ENCODE data around the gene SMYD1.
A peak's percentile ranks its signal among the peaks of the same experiment; 100 is the strongest.
"Not testable (repeated sequence)": the region's sequence is repeated elsewhere in the genome, so short reads cannot be mapped to it uniquely, and the experiment has no call there.

Gene SMYD1

DNA sequence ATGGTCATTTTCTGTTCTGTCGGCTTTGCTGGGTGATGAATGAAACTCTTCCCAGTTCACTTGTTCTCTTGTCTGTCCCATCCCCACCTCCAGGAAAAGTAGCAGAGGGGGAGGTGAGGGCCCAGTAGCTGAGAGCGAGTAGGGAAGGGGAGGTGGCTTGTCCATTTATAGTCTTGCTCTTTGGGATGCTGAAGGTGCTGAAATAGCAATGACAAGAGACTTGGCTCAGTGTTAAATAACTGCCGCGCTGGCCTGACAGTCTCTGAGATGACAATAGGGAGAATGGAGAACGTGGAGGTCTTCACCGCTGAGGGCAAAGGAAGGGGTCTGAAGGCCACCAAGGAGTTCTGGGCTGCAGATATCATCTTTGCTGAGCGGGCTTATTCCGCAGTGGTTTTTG is at the start of gene SMYD1:
SMYD1 (plus strand) TSS at position 228 of the 400 bp plus-strand sequence; CDS start at position 268, 40 bp downstream.
- DNase-seq, result no peak

DNA sequence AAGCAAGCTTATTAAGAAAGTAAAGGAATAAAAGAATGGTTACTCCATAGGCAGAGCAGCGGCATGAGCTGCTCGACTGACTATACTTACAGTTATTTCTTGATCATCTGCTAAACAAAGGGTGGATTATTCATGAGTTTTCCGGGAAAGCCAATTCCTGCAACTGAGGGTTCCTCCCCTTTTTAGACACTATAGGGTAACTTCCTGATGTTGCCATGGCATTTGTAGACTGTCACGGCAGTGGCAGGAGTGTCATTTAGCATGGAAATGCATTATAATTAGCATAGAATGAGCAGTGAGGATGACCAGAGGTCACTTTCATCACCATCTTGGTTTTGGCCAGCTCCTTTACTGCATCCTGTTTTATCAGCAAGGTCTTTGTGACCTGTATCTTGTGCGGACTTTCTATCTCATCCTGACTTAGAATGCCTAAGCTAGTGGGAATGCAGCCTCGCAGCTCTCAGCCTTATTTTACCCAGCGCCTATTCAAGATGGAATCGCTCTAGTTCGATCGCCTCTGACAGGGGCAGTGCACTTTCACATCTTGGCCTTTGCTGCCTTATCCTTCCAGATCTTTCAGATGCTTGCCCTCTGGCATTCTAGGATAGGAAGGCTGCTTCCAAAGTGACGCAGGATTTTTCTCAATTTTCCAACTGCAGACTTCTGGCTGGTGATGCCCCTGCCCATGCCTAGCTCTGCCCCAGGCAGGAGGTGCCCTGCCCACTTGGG is 49.4 kb upstream of the SMYD1 start:
- not testable (repeated sequence) for DNase-seq

DNA sequence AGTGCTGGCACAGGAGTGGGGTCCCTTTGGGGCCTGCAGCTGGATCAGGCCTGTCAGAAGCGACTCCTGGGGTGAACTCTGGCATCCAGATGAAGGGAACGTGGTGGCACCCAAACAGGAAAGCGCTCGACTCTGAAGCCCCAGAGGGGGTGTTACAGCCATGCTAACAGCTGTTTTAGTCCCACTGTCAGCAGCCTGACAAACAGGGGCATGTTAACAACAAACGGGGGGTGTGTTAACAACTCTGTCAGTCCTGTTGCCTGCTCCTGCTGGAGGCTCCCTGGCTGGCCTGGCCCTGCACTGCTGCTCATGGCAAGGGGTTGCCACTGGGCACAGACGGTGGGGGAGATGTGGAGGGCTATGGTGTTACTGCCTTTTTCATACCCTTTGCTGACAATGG is 48.7 kb upstream of the SMYD1 start:
- DNase-seq, result no peak

DNA sequence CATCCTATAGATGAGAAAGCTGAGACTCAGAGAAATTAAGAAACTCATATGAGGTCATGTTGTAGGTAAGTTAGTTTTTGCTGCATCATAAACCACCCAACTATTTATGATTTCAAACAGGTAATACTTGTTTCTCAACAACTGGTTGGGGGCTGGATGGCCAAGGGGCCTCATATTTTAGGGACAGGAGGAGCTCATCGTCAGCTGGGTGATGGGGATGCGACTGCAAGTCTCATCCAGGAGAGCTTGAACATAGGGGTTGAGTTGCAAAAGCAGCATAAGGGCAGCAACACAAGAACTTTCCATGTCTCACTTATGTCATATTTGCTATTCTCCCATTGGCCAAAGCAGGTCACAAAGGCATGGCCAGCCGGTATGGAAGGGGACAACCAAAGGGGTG is 47.6 kb upstream of the SMYD1 start:
- no peak for DNase-seq

DNA sequence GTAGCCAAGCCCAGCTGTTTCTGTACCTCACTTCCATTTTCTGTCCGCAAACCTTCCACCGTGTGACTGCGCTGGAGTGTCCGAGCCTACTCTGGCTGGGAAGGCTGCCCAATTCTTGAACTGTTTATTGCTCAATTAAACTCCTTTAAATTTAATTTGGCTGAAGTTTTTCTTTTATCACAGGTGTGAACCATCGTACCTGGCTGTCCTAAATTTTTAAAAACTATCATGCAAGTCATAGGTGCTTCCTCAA is 45.0 kb upstream of the SMYD1 start:
- no peak for DNase-seq

DNA sequence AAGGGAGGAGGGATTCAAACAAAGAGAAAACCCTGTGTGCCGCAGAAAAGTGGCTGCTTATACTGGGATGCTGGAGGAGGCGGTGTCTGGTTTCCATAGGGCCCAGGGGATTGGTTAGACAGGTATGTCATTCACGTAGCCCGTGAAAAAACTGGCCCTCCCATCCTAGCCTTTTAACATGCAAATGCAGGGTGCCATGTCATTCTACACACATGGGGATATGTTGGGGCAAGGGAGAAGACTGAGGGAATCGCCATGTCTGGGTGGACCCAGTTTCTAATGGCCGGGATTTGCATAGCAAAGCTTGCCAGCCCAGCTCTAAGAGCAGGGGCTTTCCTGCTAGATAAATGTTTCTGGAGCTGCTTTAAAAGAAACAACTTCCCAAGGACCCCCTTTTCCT is 43.1 kb upstream of the SMYD1 start:
- no peak for DNase-seq

DNA sequence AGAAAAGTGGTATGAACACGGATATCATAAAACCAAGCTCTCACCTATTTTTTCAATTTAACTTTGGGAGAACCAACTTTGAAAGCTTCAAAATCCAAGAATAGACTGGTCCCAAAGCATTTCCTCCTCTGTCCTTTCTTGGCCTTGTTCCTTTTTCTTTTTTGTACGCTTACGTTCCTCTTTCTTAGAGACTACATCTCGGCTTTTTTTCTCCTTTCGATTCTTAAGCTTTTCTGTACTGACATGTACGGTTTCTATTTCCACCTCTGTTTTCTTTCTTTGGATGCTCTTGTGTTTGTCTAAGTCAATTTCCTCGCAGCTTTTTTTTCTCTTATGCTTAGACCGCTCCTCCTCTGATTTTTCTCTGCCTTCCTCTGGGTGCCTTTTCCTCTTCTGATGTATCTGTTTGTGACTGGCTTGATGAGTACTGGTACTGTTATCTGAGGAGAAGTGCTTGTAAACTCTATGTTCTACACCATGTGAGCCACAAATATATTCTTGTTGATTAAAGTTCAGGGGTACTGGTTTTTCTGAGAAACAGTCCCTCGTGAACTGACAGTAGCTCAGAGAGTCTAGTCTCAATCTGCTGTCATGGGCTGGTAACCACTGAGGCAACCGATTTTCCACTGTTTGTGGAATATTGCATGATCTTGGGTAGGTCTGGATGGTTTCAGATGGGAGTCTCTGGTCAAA is 39.8 kb upstream of the SMYD1 start:
- no peak for DNase-seq

DNA sequence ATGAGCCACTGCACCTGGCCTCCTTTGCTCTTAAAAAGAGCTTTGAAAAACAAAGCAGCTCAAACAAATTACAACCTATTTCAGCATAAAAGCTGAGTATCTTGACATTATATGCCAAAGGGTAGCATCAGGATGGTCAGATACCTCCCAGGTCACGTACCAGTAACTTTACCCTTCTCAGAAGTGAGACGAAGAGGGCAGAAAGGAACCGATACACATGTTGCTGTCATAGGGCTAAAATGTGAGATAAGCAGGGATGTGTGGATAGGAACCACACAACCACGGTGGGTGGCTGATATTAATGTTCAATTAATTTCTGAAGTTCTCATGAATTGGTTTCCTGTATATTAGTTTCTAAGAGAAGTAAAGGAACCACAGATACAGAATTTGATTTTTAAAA is 38.7 kb upstream of the SMYD1 start:
- DNase-seq, result no peak

DNA sequence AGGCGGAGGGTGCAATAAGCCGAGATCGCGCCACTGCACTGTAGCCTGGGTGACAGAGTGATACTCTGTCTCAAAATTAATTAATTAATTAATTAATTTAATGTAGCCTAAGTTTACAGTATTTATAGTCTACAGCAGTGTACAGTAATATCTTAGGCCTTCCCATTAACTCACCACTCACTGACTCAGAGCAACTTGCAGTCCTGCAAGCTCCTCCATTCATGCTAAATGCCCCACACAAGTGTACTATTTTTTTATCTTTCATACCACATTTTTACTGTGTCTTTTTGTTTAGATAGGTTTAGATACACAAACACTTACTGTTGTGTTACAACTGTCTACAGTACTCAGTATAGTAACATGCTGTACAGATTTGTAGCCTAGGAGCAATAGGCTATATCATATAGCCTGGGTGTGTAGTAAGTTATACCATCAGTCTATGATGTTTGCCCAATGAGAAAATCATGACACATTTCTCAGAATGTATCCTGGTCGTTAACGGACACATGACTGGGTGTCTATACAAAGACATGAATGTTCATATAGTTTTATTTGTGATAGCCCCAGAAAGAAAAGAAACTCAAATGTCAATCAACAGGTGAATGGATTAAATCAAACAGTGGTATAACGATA is 35.4 kb upstream of the SMYD1 start:
- no peak for DNase-seq

DNA sequence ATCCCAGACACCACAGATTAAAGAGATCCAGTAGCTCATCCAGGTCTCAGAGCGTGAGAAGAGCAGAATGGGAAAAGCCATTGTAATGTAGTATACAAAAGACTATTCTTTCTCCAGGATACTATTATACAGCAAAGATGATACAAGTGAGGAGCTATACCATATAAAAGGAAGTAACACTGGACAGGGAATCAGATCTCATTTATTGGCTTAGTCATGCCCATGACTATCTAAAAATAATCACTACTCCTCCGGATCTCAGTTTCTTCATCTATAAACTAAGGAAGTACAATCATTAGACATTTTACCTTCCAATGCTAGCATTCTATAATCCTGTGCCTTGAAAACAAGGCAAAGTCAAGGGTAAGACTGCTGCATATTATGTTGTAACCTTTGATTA is 31.4 kb upstream of the SMYD1 start:
- DNase-seq, result no peak

DNA sequence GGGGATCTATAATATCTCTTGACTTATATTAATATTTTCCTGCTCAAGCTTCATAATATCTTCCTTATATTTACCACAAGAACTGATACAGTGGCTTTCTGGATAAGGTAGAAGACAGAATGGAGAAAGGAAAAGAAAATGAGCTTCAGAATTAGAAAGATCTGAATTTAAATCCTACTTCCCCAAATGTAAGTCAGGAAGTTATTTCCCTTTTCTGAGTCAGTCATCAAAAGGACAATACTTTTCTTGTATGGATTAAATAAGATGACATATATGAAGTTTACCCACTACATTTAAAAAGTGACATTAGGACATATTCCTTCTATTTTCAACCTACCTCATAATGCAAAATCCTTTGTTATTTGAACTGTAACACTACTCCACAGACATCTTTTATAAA is 31.0 kb upstream of the SMYD1 start:
- no peak for DNase-seq

DNA sequence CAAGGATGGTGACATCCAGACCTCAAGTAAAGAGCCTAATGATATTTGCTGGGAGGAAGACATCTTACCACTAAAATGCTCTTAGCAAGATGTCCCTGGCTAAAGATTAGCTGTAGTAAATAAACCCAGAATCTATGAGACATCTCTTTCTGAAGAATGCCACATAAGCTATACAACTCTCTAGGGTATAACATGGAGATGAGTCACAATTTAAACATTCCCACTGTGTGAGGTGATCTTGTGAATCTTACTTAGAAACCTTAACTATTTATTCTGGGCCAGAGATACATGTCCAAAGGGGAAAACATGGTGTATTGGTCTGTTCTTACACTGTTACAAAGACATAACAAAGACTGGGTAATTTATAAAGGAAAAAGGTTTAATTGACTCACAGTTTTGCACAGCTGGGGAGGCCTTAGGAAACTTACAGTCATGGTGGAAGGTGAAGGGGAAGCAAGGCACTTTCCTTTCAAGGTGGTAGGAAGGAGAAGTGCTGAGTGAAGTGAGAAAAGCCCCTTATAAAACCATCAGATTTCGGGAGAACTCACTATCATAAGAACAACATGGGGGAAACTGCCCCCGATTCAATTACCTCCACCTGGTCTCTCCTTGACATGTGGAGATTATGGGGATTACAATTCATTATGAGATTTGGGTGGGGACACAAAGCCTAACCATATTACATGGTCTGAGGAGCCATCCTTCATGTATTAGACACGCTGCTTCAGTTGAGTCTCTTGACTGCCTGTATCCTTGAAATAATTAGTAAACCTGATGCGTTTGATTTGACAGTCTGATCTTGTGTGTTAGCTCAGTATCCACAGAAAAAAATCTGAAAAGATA is 29.1 kb upstream of the SMYD1 start:
- DNase-seq, result no peak

DNA sequence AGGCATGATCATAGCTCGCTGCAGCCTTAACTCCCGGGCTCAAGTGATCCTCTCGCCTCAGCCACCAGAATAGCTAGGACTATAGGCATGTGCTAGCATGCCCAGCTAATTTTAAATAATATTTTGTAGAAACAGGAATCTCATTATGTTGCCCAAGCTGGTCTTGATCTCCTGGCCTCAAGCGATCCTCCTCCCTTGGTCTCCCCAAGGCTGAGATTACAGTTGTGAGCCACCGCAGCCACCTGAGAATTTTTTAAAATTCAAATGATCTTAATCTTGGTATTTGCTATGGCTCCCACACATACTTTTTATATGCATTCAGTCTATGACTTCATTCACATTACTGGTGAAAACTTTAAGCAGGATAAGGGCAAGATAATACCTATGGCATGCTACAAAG is 25.1 kb upstream of the SMYD1 start:
- DNase-seq, result no peak

DNA sequence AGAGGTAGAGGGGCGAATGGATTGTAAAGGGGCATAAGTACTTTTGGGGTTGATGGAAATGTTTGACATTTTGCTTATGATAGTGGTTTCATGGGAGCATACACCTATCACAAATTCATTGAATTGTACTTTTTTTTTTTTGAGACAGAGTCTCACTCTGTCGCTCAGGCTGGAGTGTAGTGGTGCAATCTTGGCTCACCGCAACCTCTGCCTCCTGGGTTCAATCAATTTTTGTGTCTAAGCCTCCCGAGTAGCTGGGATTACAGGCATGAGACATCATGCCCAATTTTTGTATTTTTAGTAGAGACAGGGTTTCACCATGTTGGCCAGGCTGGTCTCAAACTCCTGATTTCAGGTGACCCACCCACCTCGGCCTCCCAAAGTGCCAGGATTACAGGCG is 22.1 kb upstream of the SMYD1 start:
- not testable (repeated sequence) for DNase-seq

DNA sequence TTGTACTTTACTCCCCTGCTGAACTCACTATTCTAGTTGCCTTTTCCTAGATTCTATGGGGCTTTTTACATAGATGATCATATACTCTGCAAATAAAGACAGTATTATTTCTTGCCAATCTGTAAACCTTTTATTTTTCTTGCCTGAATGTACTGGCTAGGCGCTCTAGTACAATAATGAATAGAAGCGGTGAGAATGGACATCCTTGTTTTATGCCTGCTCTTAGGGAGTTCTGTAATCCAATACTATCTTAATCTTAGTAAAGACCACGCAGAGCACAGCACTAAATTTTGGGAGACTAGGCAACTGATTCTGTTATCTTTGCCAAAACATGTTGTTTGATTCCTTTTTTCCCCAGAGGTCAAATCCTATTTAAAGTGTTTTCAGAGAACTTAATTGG is 19.1 kb upstream of the SMYD1 start:
- DNase-seq, result no peak

DNA sequence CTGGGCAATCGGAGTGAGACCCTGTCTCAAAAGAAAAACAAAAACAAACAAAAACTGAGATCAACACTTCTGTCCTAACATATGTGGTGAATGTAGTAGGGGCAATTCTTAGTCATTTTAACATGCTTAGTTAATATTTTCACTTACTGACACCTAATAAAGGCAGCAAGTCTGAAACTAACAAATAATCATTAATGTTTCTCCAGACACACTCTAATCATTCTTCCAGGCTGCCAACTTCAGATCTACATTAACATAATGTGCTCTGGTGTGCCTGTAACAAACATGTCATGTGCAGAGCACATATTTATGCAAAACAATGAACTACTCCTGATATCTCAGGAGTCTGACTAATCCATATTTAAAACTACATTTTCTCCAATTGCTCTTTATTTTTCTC is 18.0 kb upstream of the SMYD1 start:
- DNase-seq, result no peak

DNA sequence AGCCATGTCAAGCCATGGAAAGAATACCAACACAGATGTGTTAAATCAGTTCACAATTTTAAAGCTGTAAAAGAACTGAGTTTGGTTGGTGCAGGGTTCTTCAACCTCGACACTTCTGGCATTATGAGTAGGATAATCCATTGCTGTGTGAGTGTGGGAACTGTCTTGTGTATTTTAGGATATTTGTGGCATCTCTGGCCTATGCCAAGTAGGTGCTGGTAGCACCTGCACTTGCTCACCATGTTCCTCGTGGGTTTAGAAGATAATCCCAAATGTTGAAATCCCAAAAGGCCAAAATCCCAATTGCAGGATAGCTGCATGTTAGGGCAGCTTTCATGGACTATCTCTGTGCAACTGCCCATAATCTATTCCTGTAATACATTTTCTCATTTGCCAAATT is 15.8 kb upstream of the SMYD1 start:
- no peak for DNase-seq

DNA sequence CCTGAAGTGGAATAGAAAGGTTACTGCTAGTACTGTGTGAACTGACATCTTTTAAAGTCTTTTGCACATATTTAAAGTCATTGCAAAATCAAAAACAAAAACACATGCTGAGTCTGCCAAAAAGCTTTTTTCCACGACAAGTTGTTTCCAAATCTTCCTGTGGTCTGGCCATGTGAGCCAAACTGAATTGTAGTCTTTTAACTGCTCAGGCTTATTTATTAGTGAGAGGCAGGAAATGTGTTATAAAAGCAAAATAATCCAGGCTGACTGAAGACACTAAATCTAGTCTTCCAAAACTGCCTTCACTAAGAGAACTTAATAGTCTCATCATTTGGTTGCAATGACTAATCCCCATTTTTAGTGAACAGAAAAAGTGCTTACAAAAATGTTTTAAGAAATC is 14.3 kb upstream of the SMYD1 start:
- DNase-seq, result no peak

DNA sequence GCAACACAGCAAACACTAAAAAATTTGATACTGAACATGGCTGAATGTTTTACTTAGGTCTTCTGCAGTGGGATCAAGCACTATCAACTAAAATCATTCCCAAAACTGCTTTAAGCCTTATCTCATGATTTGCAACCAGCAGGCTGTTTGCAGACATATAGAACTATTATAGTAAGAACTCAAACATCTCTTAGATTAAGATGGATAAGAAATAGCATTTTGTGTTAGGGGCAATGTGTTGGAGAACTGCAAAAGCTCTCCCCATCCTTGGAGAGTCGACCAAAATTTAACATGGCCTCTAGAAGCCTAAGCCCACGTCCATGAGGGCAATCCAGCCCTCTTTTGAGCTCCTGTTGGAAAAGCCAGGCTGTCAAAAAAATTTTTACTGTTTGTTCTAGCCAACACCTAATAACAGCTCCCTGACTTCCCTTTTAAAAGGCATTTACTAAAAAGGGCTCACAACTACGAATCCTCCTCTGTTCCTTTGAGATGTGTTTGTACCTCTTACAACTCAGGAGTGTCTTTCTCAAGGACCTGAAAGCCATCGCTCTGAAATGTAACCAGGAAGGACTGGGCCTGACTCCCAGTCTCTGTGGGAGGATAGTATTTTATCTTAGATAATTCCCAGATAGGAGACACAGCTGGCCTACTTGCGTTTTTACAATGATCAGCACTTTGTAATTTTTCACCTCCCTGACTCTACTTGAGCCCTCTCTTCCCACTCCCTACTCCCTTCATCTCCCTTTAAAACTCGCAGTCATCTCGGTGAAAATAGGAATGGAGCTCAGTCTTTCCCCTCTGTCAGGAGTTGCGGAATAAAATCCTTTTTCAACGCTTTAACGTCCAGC is 13.5 kb upstream of the SMYD1 start:
- DNase-seq, result no peak

DNA sequence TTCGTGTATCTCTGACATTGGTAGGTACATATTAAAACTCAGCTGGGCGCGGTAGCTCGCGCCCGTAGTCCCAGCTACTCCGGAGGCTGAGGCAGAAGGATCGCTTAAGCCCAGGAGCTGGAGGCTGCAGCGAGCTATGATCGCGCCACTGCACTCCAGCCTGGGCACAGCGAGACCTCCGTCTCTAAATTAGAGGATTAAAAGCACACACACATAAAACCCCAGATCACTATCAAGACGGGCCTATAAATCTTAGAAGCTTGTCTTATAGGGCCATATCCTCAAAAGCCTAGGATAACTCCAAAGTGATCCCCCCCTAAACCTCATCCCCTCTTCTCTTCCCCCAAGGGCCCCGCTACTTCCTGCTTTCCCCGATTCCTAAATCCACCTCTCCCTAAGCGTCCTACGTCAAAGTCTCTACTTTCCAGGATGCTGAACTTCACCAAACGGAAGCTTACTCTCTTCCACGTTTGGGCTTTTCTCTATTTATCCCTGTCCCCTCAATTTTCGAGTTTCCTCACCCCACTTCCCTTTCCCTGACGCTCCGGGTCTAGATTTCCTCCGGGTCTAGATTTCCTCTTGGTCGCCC is 12.7 kb upstream of the SMYD1 start:
- peak; percentile 0 for DNase-seq

DNA sequence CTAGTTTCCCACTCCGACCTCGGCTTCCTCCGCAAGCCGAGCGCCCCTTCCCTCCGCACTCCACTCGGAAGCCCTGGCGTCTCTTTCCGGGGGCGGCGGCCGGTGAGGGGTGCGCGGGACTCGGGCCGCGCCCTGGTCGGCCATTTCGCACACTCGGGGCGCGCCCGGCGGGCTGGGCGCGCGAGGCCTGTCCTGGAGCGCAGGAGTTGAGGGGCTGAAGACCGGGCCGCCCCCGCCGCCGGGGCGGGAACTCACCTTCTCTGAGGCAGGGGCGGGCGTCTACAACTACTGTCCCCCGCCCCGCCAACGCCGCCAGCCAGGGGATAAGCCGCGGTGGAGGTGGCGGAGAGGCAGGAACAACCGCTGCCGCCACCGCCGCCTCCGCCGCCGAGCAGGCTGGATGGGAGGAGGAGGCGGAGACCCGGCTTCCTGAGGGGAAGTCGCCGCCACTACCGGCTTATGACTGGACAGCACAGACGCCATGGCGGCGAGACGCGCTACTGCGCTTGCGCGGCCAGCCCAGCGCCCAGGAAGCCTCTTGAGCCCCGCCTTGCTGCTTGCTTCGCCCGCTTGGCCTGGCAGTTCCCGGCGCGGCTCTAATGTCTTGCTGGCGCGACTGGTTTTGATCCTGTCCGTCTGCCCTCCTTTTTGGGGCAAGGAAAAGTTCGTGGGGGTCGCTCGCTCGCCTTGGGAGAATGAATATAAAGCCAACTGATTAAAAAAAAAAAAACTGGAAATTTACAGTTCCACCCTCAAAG is 12.1 kb upstream of the SMYD1 start, which contains the start of gene KRCC1:
KRCC1 (minus strand) TSS at position 413 of the 758 bp plus-strand sequence. CDS start 27,220 bp downstream, outside the sequence.
- DNase-seq, result peak; percentile 94

All from COR-L47 (cell line).